ENCODE measurements around the gene CRACR2A.

GRCh38 chr12:3627336-3627735 lies 125.6 kb downstream of the CRACR2A start:
- TF ChIP-seq CTCF (conservative IDR thresholded peaks at IDR 0.05 in 1 of 2, IDR thresholded peaks at IDR 0.05 in 1 of 2; ENCODE audit: extremely low read depth in 1 of 2, insufficient read depth in 1 of 2, low read depth in 1 of 2, low read length in 2 of 2), result no peak
- no peak for TF ChIP-seq EZH2 (IDR thresholded peaks at IDR 0.05; ENCODE audit: borderline replicate concordance, low read length)

Measured in mammary epithelial cell (primary cell).